Gastrocnemius medialis (tissue), 4 donors: ENCODE data around the gene INTS15.

Experiments
- CTCF ChIP-seq, 5 experiments: fragments of 450-650 bp in 3 of 5; fragments of 200-600 bp in 2 of 5; sonication (generic) in 2 of 5; IDR thresholded peaks in 4 of 5; conservative IDR thresholded peaks in 1 of 5; 1 replicate in 4 of 5; 2 replicates in 1 of 5; pipeline ENCODE4 v1.5.1; 2016 to 2019; ENCODE audit warnings: antibody characterized with exemption in 5 of 5, mild to moderate bottlenecking in 3 of 5, moderate library complexity in 3 of 5
- POLR2A ChIP-seq, 2 donors: fragments of 450-650 bp; IDR thresholded peaks; one replicate each; pipeline ENCODE4 v1.6.1; 2017; ENCODE audit warnings: antibody characterized with exemption in 2 of 2, mild to moderate bottlenecking in 2 of 2, moderate library complexity in 2 of 2

- TF ChIP-seq CTCF (IDR thresholded peaks at IDR 0.05 in 4 of 5, conservative IDR thresholded peaks at IDR 0.05 in 1 of 5) (no peak), POLR2A (IDR thresholded peaks at IDR 0.05) (no peak)
Observed at GRCh38 chr7:6647080-6647479, 57.3 kb downstream of the INTS15 start.
